K562 (cell line): ENCODE measurements around the gene RAB25. TPM values are rescaled to one million over a fixed set of nuclear protein-coding genes. Genes with fewer than 3 reads are reported as not detected.
A peak's percentile ranks its signal among the peaks of the same experiment; 100 is the strongest.

ENCODE experiments used
- ATAC-seq: fragments of 200-7000 bp; cut with Tn5 transposase; 3 replicates; pipeline ENCODE4 v1.9.1; 2020; ENCODE audit warnings: moderate library complexity
- BruUV-seq: library from RNA; stranded (reverse); fragments of 400-500 nt; replicated peaks from 2 replicates; lab custom pipeline; 2021; lab: Mats Ljungman, UMichigan
- CTCF ChIA-PET: fragments of 300-600 bp; formaldehyde crosslinking; extraction: SDS; loops from one replicate; lab custom pipeline; 2021; ENCODE audit warnings: low intra/inter-chr PET ratio; lab: Yijun Ruan, JAX
- POLR2A ChIA-PET: fragments of 300-600, 350-650 bp; sonication (Branson Sonifier 250); formaldehyde crosslinking; extraction: SDS; loops from one replicate; lab custom pipeline; 2021; ENCODE audit warnings: antibody characterized with exemption, inconsistent platforms; lab: Yijun Ruan, JAX
- DNase-seq, 4 experiments: peaks; one replicate each; pipeline versions ENCODE4 v3.0.0 to v3.0.0-alpha.2; 2011 to 2018; ENCODE audit warnings: low spot score in 3 of 4, mixed read lengths in 3 of 4; ENCODE audit errors: extremely low read depth in 1 of 4
- FAIRE-seq: peaks from 2 replicates; lab custom pipeline; 2011; peaks lifted over from hg19 to GRCh38; lab: Jason Lieb, UNC
- H2AFZ ChIP-seq: 2 replicates; pipeline ENCODE4 v1.6.0; 2011; ENCODE audit warnings: low read depth, low read length, control low read depth, inconsistent platforms
- H3K27ac ChIP-seq: fragments of 200-600 bp; 3 replicates; pipeline ENCODE4 v1.8.0; 2011; ENCODE audit warnings: low read depth, mild to moderate bottlenecking, control low read depth, inconsistent platforms, low read length, moderate library complexity, mixed read lengths; ENCODE audit errors: extremely low read depth
- H3K27me3 ChIP-seq, 2 experiments: fragments of 300-600 bp in 1 of 2; 2 replicates in 1 of 2; 3 replicates in 1 of 2; pipeline versions ENCODE4 v1.6.0 to v1.8.0; 2011; ENCODE audit warnings: inconsistent platforms in 2 of 2, low read length in 2 of 2, mild to moderate bottlenecking in 1 of 2, mixed read lengths in 1 of 2, moderate library complexity in 1 of 2; ENCODE audit not compliant: control insufficient read depth in 2 of 2, insufficient read depth in 2 of 2
- H3K36me3 ChIP-seq: fragments of 300-600 bp; 3 replicates; pipeline ENCODE4 v1.8.0; 2011; ENCODE audit warnings: mild to moderate bottlenecking, low read length, inconsistent platforms; ENCODE audit not compliant: control insufficient read depth, insufficient read depth
- H3K4me1 ChIP-seq, 2 experiments: fragments of 200-600 bp in 1 of 2; replicated peaks in 1 of 2; 2 replicates in 1 of 2; 3 replicates in 1 of 2; pipeline versions ENCODE4 v1.5.1 to v1.8.0; 2011; ENCODE audit warnings: inconsistent platforms in 2 of 2, low read length in 2 of 2, mild to moderate bottlenecking in 1 of 2, mixed read lengths in 1 of 2, moderate library complexity in 1 of 2; ENCODE audit not compliant: control insufficient read depth in 2 of 2, insufficient read depth in 2 of 2
- H3K4me2 ChIP-seq: 2 replicates; pipeline ENCODE4 v1.6.1; 2011; ENCODE audit warnings: low read length, control low read depth, inconsistent platforms, mixed read lengths; ENCODE audit not compliant: insufficient read depth
- H3K4me3 ChIP-seq: fragments of 200-600 bp; sonication (generic), shearing (Covaris generic); 2 replicates; pipeline ENCODE4 v1.5.1; 2016; ENCODE audit warnings: control low read depth, inconsistent platforms
- H3K79me2 ChIP-seq: fragments of 200-600 bp; 3 replicates; pipeline ENCODE4 v1.8.0; 2011; ENCODE audit warnings: low read length, inconsistent platforms; ENCODE audit not compliant: control insufficient read depth, insufficient read depth
- H3K9ac ChIP-seq, 2 experiments: 2 replicates each; pipeline versions ENCODE4 v1.6.0 to v1.6.1; 2011; ENCODE audit warnings: low read depth in 2 of 2, low read length in 2 of 2, control low read depth in 1 of 2, inconsistent platforms in 1 of 2, mild to moderate bottlenecking in 1 of 2, mixed read lengths in 1 of 2; ENCODE audit not compliant: insufficient read depth in 1 of 2
- H3K9me1 ChIP-seq: one replicate; pipeline ENCODE4 v1.6.0; 2011; ENCODE audit warnings: inconsistent platforms, mild to moderate bottlenecking, low read length, moderate library complexity; ENCODE audit not compliant: control insufficient read depth, insufficient read depth
- H3K9me3 ChIP-seq: replicated peaks from 2 replicates; pipeline ENCODE4 v1.5.1; 2011; ENCODE audit warnings: low read depth, low read length, inconsistent platforms; ENCODE audit not compliant: control insufficient read depth, insufficient read depth
- H4K20me1 ChIP-seq: replicated peaks from 2 replicates; pipeline ENCODE4 v1.6.1; 2011; ENCODE audit warnings: low read length, inconsistent platforms, mixed read lengths; ENCODE audit not compliant: control insufficient read depth, insufficient read depth
- ILF3 ChIP-seq: fragments of 450-650 bp; IDR thresholded peaks from 2 replicates; pipeline ENCODE4 v1.6.1; 2018; ENCODE audit warnings: antibody characterized with exemption, mild to moderate bottlenecking, moderate library complexity, borderline replicate concordance
- KAT2B ChIP-seq: IDR thresholded peaks from one replicate; pipeline ENCODE4 v1.6.1; 2012; ENCODE audit warnings: low read depth, mild to moderate bottlenecking, control low read depth, inconsistent platforms, low read length, moderate library complexity
- SMAD1 ChIP-seq: fragments of 150-350 bp; IDR thresholded peaks from 2 replicates; pipeline ENCODE4 v1.6.1; 2014; ENCODE audit warnings: low read length, low read depth; ENCODE audit not compliant: partially characterized antibody
- ZNF134 ChIP-seq: fragments of 250-450 bp; sonication (Bioruptor Pico); conservative IDR thresholded peaks from 2 replicates; pipeline ENCODE4 v1.4.0; 2020
- ZNF444 ChIP-seq: fragments of 250-450 bp; sonication (Bioruptor Pico); IDR thresholded peaks from 2 replicates; pipeline ENCODE4 v1.4.0; 2020; ENCODE audit warnings: mild to moderate bottlenecking, moderate library complexity
- WGBS: fragments of 100-300 bp; shearing (Covaris generic); methylation state at CpG from one replicate; pipeline ENCODE4 v1.1.6; 2016; ENCODE audit warnings: low coverage, mixed read lengths; ENCODE audit not compliant: insufficient coverage; ENCODE audit errors: missing lambda C conversion rate; 5-methylcytosine and 5-hydroxymethylcytosine counted together
- in situ Hi-C: fragments of 300-500 bp; cut with MboI; formaldehyde crosslinking; loops from 4 replicates; pipeline ENCODE4 v1.15.0; 2018; ENCODE audit warnings: inconsistent platforms, mixed read lengths
- intact Hi-C: fragments of 100-400 bp; cut with micrococcal nuclease; formaldehyde crosslinking; loops from 2 replicates; pipeline ENCODE4 v1.14.2; 2022
- polyA plus RNA-seq, 8 experiments: library from polyadenylated mRNA; depleted of rRNA in 4 of 8; stranded (reverse) in 5 of 8; unstranded in 3 of 8; fragments of >200 nt; fragmentation: Nextera tagmentation in 2 of 8; fragmentation: Illumina TruSeq in 1 of 8; extraction: Ambion mirVana in 2 of 8; extraction: Trizol in 1 of 8; gene quantifications; 2 replicates each; pipeline versions ENCODE4 v1.2.1 to v1.2.3, GENCODE V29; 2011 to 2014; ENCODE audit warnings: inconsistent platforms in 1 of 8, missing spikeins in 1 of 8
- total RNA-seq, 7 experiments: library from RNA; depleted of rRNA in 6 of 7; stranded (reverse); fragments of >200 nt in 6 of 7; fragmentation: Illumina TruSeq in 2 of 7; extraction: Trizol in 2 of 7; gene quantifications; 2 replicates each; pipeline versions ENCODE4 v1.2.1 to v1.2.3, GENCODE V29; 2011 to 2021; ENCODE audit warnings: low replicate concordance in 1 of 7
- TF ChIP-seq, protein P1 (sequence below): sonication (generic); formaldehyde crosslinking; IDR thresholded peaks from 2 replicates; pipeline ENCODE4 v1.8.0; 2022; ENCODE audit warnings: missing genetic modification reagents, mild to moderate bottlenecking, moderate library complexity, borderline replicate concordance

Gene RAB25
- total and polyA plus RNA-seq, 9 of the 15 experiments (the other 6 are each of a cell fraction or from before 2014, with no cell fraction given), result 0.10 to 0.27 (median 0.13) TPM; not detected in 6

DNA sequence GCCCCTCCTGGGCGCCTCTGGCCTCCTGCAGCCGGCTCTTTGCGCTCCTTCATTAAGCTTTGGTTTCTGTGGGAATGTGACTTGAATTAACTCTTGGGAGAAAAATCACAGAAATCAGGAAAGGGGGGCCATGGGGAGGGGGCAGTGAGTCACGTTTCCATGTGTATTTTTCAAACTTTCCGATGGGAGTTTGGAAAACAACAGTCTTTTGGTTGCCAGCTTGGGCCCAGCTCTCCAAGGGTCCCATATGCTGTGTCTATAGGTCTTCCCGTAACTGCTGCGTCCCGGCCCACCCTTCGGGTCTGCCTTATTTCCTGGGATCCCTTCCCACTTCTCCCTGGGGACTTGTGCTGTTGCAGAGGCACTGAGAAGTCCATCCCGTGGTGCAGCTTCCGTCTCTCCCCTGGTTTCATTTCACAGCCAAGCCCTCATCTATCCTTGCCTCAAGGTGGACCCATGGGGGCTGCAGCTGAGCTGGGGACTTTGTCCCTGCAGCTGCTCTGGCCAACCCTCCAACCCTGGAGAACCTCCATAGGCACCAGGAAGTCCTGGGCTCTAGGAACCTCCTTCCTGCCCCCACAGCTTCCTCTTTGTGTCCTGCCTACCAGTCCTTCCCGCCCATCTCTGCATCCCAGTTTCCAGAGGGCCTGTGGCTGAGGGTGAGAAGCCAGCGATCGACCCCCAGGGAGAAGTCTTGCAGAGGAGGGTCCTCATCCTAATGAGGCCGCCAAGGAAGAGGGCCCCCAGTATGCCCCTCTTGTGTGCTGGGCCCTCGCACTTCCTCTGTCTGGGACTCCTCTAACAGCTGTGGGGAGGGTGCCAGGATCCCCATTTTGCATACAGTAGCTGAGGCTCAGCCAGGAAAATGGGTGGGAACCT is 41.9 kb downstream of the RAB25 start:
- in situ Hi-C loops (no loop called here), intact Hi-C loops (no loop called here)
- Histone ChIP-seq H3K9me3 (no peaks in the 10 kb centered on the region), H3K36me3 (no peaks in the 10 kb centered on the region), H3K79me2 (peaks cover 4% of the 10 kb centered on the region; the same call in 1 of the 3 replicates), H3K27ac (no peak overlapping the region), H2AFZ (no peak overlapping the region), H3K27me3 (no peaks in the 10 kb centered on the region), H3K4me2 (no peak overlapping the region), H3K9ac (peak overlapping the region in 1 of 2 experiments; percentile 56; a peak in 2 of 4 replicates), H3K4me3 (no peak overlapping the region), H3K9me1 (peaks cover 7% of the 10 kb centered on the region), H3K4me1 (peaks cover 33 to 55% of the 10 kb centered on the region in 2 experiments), H4K20me1 (no peaks in the 10 kb centered on the region)
- TF ChIP-seq, protein P1, sequence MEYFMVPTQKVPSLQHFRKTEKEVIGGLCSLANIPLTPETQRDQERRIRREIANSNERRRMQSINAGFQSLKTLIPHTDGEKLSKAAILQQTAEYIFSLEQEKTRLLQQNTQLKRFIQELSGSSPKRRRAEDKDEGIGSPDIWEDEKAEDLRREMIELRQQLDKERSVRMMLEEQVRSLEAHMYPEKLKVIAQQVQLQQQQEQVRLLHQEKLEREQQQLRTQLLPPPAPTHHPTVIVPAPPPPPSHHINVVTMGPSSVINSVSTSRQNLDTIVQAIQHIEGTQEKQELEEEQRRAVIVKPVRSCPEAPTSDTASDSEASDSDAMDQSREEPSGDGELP (CRISPR knock-in tag), result 0 out of 2 replicates have a peak, but pooled peaks have one; percentile 15
- no peak for TF ChIP-seq SMAD1
- TF ChIP-seq ILF3, result no peak
- no peak for TF ChIP-seq KAT2B
- TF ChIP-seq ZNF134 (CRISPR knock-in tag), result peak; percentile 86
- TF ChIP-seq ZNF444 (CRISPR knock-in tag), result no peak
- ChIA-PET CTCF (interaction anchor here (0.6 kb wide), 1 partner anchor 122 kb away, joined by 3 read pairs; no protein-coding TSS in a partner anchor), POLR2A (interaction anchor here (0.7 to 12.5 kb wide), 5 partner anchors 9 to 144 kb away, joined by 3 to 164 read pairs (median 3); partner anchors contain the start of genes LMNA and PMF1)
- no TSS peak for BruUV-seq
- 75% methylated on average over 14 of the region's 16 CpGs for WGBS
- FAIRE-seq (no peak), ATAC-seq (no peak), DNase-seq (no peak)
